ENCODE data around the gene LRRC2.
"Not testable (repeated sequence)": the region's sequence is repeated elsewhere in the genome, so short reads cannot be mapped to it uniquely, and the experiment has no call there.

Gene LRRC2

GRCh38 chr3:46566040-46566641 is at the start of gene LRRC2:
Gene LRRC2, minus strand, starts transcription at chr3:46566302. Its CDS starts 14,711 bp downstream, at chr3:46551591.
- peak; percentile 29 for DNase-seq

DNA sequence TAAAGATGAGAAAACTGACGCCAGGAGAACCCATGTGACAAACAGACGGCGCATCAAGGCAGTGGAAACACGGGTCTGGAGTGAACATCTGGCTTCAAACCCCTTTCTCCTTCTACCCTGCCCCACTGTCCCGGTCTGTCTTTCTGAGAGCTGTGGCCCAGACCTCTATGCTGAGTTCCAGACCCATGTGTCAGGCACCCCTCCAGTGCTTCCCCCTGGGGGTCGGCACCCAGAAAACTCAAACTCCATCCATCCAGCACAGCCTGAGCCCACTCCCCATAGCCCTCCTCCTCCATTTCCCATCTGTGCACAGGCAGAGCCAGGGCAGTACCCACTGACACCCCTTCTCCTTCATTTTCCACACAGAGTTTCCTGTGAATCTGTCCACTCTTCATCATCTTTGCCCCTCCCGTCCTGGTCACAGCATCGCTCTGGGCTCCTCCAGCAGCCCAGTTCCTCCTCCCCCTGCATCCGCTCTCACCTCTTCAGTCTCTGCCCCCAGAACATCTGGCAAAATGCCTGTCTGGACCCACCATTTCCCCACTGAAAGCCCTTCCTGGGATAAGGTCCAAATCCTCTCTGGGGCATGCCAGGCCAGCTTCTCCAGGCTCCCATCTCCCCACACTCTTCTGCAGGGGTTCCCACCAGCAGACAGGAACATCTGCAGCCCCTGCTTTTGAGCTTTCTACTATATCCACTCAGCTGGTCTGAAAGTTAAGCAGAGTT is 49.1 kb upstream of the LRRC2 start:
- DNase-seq: no peak

DNA sequence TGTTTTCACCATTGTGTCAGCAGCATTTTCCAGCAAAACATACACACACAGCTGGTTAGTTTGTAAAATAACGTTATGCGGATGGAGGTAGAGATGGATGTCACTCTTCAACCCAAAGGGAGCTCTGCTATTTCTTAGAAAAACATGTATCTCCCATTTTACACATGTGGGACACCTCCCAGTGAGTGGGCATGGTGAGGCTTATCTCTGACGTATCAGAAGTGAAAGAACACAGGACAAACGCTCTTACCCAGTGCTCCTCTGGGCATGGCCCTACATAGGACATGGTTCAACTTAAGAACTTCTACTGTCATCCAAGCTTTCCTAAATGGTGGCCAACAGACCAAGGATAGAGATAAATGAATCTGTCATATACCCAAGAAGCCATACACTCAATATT is 48.3 kb upstream of the LRRC2 start:
- no peak for DNase-seq

- DNase-seq: no peak
Measured at GRCh38 chr3:46613313-46614005, 47.4 kb upstream of the LRRC2 start.

GRCh38 chr3:46612324-46612723 is 46.2 kb upstream of the LRRC2 start, which contains the start of gene FAM240A:
Gene FAM240A, plus strand, starts transcription at chr3:46612525. Its CDS starts 159 bp downstream, at chr3:46612684.
- DNase-seq: no peak

DNA sequence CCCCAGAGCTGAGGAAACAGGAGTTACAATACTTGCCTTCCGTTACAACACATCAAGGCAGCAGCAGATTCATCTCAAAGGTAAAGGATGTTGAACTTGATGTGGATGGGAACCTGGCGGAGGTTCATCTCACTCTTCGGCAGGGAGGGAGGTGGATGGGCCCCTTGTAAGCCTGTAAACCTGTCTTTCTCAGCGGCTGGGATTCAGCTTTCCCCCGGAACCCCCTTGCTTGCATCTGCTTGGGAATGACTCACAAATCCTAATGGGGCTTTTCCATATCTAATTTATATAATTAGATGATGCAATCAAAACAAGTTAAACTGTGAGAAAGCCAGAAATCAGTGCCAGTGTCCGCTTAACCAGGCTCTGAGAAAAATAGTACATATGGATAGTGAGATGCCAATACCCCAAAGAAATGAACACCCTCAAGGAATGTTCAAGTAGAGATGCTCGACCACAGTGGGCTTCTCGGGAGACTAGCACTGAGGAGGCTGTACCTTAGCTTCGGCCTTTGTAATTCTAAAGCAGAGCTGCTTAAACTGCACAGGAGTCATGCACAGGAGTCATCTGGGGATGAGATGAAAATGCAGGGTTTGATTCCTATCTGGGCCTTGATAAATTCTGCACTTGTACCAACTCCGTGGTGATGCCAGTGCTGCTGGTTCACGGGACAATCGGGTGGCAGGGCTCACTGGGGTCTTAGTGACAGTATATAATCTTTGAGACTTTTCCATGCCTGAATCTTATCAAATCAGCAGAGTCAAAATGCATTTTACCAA is 44.0 kb upstream of the LRRC2 start:
- no peak for DNase-seq

GRCh38 chr3:46609212-46609721 is 43.2 kb upstream of the LRRC2 start:
- DNase-seq: no peak

DNA sequence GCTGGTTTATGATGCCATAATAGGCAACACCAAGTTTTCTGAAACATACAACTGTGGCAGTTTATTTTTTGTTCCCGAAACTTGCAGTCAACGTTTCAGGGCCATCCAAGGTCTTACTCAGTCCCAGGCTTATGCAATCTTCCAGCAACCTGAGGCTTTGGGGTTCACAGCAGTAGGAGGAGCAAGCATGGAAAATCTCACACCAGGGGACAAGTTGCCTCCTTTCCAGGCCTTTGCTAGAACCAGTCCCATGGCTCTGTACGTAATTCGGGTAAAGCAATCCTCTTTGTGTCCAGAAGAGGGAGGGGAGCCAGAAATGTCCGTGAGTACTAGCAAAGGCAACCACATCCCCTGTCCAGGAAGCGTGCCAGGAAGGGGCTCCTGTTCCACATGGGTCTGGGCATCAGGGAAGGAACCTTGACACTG is 41.5 kb upstream of the LRRC2 start:
- DNase-seq: no peak

GRCh38 chr3:46604127-46604526 is 38.0 kb upstream of the LRRC2 start:
- DNase-seq: no peak

DNA sequence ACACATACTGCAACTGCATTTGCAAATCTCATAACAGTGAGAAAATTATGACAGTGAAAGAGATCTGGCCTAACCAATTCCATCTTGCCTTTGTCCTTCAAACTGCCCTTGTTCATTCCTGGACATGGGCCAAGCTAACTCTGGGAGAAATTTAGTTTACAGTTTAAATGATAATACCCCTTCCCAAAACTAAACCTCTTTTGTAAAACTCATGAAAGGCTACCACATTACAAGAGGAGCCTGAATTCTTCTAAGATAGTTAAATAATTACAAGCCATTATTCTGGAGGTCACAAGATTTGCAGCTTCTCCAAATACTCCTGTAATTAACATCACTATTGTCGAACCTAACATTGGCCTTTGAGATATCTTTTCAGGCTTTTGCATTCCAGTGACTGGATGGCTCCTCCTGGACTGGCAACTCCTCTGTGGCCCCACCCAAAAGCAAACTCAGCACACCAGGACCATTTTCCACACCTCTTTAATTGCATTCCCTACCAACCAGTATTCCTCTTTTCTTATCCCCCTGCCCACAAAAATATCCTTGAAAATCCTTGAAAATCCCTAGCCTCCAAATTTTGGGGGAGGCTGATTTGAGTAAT is 37.4 kb upstream of the LRRC2 start:
- no peak for DNase-seq

DNA sequence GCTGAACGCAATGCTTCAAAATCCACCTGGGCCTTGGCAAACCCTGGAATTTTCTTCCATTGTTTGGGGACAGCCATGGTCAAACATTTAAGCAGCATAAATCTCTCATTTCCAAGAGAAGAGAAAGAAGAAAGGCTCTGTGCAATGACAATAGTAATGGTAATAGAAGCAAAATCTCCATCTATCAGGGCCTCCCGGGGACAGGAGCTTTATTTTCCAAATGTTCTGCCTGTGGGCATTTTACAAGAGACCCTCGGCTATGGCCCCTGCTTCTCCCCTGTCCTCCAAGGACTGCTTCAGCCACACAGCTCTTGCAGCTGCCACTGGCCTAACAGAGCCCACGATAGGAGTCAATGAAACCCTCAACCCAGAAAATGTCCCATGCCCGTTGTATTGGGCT is 33.5 kb upstream of the LRRC2 start:
- no peak for DNase-seq

DNA sequence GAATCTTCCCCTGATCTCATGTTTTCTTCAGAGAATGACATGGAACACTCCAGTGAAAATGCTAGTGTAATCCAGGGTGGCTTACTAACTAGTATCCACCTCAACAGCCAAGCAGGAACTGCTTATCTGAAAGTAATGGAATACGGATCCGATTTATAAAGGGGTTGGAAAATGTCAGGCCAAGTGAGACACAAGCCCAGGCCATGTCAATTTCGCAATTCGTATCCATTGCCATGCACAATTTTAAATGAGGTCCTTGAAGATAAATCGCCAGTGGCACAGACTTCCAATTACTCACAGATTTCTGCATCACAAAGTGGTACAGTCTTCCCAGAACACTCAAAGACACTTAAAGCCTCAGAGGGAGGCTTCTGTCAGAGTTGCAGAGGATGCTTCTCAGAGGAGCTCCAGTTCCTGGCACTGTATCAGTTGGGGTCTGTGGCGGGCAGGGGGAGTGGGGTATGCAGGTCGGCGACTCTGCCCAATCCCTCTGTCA is 29.8 kb upstream of the LRRC2 start:
- DNase-seq: no peak

DNA sequence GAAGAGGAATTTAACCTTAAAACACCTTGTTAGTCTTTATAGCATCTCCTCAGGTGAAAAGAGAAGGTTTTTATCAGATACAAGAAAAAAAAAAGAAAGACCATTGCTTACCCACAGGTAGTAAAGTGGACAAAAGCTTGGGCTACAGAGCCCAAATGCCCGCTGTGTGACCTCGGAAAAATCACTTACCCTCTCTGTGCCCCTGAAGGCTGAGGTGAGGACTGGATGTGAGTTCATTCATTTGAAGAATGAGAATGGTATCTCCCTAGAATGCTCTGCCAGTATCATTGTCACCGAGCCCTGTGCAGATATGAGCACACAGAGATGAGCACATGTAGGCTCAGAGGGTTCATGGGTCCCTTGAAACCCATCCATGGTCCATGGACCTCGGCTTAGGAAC is 28.6 kb upstream of the LRRC2 start:
- no peak for DNase-seq

DNA sequence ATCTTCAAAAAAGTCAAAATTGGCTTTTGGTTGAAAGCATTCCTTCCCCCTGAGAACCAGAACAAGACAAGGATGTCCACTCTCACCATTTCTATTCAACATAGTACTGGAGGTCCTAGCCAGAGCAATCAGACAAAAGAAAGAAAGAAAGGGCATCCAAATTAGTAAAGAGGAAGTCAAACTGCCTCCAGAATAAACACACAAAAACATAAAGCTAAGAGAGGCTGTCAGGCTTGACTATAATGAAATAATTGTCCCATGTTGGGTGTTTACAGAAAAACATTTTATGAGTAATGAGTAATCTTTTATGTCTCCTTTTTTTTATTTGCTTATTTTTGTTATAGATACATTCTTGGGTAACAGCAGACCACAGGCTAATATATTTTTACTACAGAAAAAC is 27.9 kb upstream of the LRRC2 start:
- DNase-seq: no peak

DNA sequence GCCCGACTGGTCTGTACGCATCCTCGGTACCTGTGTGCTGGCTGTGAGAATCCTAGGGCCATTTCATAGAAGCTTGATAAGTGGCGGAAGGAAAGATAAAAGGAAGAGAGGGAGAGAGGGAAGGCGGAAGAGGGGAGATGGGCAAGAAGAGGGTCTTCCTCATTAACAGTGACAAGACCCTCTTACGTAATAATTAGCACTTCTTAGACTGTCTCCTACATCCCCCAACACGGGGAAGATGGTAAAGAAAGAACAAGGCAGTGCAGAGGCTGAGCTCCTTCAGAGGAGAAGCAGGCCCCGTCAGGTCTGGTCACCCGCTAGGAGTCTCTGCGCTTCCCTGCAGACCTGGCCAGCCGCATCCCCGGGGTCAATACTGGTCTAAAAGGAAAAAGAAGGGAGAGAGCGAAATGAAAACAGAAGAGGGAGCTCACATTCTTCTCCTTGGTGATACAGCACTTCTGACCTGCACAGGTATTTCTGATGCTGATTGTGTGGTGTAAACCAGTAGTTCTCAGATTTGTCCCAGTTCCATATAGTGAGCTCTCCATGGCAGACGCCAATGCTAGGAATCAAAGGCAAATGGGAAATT is 27.3 kb upstream of the LRRC2 start:
- DNase-seq: no peak

DNA sequence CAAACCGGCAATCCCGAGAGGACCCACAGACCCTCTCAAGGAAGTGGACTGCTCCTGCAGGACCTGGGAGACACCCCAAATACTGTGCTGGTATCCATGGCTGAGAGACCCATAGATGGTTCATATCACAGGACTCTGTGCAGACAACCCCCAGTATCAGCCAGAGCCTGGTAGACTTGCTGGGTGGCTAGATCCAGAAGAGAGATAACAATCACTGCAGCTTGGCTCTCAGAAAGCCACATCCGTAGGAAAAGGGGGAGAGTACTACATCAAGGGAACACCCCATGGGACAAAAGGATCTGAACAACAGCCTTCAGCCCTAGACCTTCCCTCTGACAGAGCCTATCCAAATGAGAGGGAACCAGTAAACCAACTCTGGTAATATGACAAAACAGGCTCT is 21.2 kb upstream of the LRRC2 start:
- not testable (repeated sequence) for DNase-seq

DNA sequence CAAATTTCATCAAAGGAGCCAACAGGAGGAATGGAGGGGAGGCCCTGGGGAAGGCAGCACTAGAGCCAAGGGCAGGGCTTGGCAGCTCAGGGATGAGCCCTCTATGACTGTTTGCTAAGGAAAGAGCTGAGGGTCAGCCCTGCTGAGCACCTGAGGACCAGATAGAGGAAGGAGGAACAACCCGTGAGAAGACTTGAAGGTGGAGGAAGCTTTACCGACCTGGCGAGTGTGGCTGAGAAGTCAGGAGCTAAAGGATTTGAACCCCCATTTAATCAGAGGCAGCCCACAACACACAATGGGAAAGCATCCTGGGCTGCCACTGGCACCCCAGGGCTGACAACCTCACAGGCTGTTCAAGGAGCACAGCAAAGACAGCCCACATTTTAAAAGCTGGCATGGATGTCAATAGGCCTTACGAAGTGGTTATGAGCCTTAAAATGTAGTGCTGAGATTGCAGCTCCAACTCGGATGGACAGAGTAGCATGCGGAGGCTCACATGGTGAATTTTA is 20.7 kb upstream of the LRRC2 start:
- DNase-seq: no peak

DNA sequence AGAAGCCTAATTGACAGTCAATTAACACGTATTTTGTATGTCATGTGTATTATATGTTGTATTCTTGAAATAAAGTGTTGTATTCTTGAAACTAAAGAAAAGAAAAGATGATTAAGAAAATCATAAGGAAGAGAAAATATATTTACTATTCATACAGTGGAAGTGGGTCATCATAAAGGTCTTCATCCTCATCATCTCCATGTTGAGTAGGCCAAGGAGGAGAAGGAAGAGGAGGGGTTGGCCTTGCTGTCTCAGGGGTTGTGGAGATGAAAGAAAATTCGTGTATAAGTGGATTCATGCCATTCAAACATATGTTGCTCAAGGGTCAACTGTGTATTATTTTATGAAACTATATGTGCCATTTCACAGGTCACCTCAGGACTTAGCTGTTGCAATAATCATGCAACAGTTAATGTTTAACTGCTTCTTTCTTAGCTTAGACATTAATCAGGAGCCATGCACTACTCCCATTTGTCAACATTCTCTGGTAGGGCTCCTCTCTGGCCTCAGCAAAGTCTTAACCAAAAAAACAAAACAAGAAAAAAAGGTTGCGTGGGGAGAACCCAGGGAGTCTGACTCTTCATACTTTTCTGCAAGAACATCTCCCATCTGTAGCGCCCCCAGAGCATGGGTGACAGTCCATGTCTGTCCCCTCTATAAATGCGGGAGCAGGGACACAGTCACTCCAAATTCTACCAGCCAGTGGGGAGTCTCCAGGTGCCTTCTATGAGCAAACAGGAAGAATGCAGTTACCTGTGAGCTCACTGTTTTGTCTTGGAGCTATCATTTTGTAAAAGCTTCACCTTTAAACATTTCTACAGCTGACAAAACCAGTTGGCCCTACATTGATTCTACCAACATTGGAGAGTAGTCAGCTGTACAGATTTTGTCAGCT is 19.9 kb upstream of the LRRC2 start:
- DNase-seq: no peak

GRCh38 chr3:46584598-46585467 is 18.7 kb upstream of the LRRC2 start:
- no peak for DNase-seq

DNA sequence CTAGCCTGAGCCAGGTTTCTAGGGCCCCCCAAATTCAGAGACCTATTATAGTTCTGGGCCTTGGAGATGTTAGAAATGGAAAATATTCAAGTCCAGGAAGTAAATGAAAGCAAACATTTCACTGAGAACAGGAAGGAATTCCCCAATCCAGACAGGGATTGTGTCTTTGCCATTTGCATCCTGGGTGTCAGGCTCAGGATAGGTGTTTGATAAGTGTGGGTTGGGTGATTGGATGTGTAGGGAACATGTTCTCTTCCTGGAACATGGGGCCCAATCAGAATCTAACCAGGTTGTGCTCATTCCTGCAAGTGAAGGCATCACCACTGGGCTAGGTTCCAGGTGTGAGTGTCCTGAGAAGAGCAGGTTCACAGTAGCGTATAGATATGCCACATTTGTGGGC is 14.6 kb upstream of the LRRC2 start:
- DNase-seq: no peak

All from CD4-positive, alpha-beta T cell treated with Interleukin-21 for 1 hour (primary cell).